ENCODE measurements around the gene NOX3.
"Not testable (repeated sequence)": the region's sequence is repeated elsewhere in the genome, so short reads cannot be mapped to it uniquely, and the experiment has no call there.

The NOX3 gene, protein sequence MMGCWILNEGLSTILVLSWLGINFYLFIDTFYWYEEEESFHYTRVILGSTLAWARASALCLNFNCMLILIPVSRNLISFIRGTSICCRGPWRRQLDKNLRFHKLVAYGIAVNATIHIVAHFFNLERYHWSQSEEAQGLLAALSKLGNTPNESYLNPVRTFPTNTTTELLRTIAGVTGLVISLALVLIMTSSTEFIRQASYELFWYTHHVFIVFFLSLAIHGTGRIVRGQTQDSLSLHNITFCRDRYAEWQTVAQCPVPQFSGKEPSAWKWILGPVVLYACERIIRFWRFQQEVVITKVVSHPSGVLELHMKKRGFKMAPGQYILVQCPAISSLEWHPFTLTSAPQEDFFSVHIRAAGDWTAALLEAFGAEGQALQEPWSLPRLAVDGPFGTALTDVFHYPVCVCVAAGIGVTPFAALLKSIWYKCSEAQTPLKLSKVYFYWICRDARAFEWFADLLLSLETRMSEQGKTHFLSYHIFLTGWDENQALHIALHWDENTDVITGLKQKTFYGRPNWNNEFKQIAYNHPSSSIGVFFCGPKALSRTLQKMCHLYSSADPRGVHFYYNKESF

DNA sequence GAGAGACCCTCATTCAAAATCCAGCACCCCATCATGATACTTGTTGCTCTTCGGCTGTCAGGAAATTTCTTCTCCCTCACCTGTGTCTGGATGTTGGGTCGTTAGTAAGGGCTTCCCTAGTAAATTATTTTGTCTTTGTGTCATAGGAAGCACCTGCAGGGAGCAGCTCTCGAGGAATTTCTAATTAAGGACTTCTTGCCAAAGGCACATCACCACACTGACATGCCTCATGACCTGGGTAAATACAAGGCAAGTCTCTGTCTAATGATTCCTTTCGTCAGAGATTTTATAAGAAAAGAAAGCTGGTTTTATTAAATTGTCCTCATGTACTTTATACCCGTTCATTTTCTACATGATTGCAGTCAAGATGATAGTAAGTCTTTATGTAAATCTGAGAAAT is at the start of gene NOX3:
TSS of gene NOX3 (minus strand) at position 74 of the 400 bp plus-strand sequence. CDS start at position 35, 39 bp downstream.
- DNase-seq (ENCODE audit: insufficient read length, low spot score) (no peak), FAIRE-seq (no peak)
- no peak for TF ChIP-seq POLR2A (IDR thresholded peaks at IDR 0.05; ENCODE audit: low read depth, low read length)

DNA sequence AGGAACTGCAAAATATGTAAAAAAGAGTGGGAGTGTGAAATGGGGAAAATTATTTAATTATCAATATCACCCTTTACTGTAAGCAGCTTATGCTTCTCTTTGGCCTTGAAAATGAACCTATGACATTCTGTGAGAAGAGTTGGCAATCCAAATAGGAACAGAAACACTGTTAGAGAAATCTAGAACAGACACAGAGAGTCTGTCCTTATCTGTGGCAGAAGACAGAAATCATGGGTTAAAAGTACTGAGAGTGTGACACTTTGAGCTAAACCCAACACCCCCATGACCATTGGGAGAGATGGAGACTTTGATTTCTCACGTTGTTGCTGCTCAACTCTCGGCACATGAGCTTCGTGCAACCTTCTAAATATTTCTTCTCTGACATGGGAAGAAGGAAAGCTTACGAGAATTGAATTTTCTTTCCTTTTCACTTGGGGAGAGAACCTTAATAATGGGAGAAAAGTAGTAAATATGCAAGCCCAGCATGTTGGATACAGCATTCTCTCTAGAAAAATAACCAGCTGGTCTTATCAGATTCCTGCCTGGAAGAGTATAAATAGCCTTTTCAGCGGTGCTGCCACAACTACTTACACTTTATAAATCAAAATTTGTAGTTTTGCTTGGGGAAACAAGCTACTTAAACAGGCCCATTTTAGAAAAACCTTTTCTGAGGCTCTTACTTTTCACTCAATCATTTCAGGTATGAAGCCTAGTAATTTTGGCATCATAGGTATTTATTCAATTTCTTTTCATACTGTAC is 49.4 kb upstream of the NOX3 start:
- FAIRE-seq (no peak), DNase-seq (ENCODE audit: insufficient read length, low spot score) (no peak)
- TF ChIP-seq POLR2A (IDR thresholded peaks at IDR 0.05; ENCODE audit: low read depth, low read length) = no peak

- DNase-seq (ENCODE audit: insufficient read length, low spot score) (no peak), FAIRE-seq (no peak)
- no peak for TF ChIP-seq POLR2A (IDR thresholded peaks at IDR 0.05; ENCODE audit: low read depth, low read length)
These were observed 46.8 kb upstream of the NOX3 start for GRCh38 chr6:155502393-155502792.

DNA sequence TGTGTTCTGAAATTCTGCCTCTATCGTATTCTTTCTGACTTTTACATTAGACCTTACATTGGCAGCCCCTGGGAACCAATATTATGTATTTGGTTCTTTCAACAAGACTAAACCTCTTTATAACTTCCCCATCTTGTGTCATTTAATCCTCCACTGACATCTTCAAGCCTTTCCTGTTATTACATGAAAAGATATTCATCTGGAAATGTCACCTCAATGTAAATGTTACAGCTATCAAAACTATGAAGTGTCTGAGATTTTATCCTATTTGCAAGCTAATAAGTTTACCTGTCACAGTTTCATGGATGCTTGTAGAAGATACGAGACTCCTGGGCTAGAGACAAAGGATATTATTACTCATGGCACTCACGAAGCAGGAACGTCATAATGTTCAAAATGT is 43.9 kb upstream of the NOX3 start:
- no peak for FAIRE-seq
- no peak for DNase-seq (ENCODE audit: insufficient read length, low spot score)
- no peak for TF ChIP-seq POLR2A (IDR thresholded peaks at IDR 0.05; ENCODE audit: low read depth, low read length)

GRCh38 chr6:155498370-155498769 is 42.7 kb upstream of the NOX3 start:
- TF ChIP-seq POLR2A (IDR thresholded peaks at IDR 0.05; ENCODE audit: low read depth, low read length) = no peak
- DNase-seq (ENCODE audit: insufficient read length, low spot score) (no peak), FAIRE-seq (no peak)

- no peak for TF ChIP-seq POLR2A (IDR thresholded peaks at IDR 0.05; ENCODE audit: low read depth, low read length)
- no peak for DNase-seq (ENCODE audit: insufficient read length, low spot score)
- no peak for FAIRE-seq
These were observed 41.6 kb upstream of the NOX3 start for GRCh38 chr6:155497273-155497672.

DNA sequence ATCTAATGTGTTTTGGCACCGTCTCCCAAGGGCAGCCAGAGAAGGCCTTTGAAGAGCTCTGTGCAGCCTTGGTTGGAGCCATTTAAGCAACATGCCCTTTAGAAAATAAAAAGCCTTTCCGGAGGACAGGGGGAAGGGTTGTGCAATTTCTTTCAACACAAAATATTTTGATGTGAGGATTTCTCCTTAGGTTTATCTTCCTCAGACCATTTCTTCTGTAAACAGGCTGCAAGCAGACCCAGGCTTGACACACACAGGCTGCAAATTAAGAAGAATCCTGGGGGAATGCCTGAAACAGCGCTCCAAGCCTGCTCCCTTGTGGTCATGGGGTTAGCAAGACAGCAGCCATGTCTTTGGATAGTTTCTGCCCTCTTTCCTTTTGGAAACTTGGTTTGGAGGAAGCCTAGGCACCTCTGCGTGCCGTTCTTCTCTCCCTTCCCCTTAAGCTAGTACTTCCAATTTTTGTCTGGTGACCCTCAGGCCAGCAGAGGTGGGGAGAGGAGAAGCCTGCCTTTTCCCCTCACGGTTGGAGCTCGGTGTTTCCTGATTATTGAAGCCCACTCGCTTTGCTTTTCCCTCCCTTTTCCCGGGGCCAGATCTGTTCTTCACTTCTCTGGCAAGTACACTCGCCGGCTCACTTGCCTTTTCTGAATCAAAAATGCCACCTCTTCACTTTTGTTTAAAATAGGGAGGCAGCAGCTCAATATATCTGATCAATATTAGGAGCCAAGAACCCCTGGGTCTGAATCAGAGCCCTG is 39.6 kb upstream of the NOX3 start:
- TF ChIP-seq POLR2A (IDR thresholded peaks at IDR 0.05; ENCODE audit: low read depth, low read length) = no peak
- FAIRE-seq (no peak), DNase-seq (ENCODE audit: insufficient read length, low spot score) (no peak)

GRCh38 chr6:155493694-155494143 is 38.1 kb upstream of the NOX3 start:
- TF ChIP-seq POLR2A (IDR thresholded peaks at IDR 0.05; ENCODE audit: low read depth, low read length) = no peak
- DNase-seq (ENCODE audit: insufficient read length, low spot score) = peak; percentile 39
- peak; percentile 93 for FAIRE-seq

GRCh38 chr6:155493026-155493693 is 37.5 kb upstream of the NOX3 start:
- no peak for TF ChIP-seq POLR2A (IDR thresholded peaks at IDR 0.05; ENCODE audit: low read depth, low read length)
- FAIRE-seq (no peak), DNase-seq (ENCODE audit: insufficient read length, low spot score) (no peak)

GRCh38 chr6:155492061-155492735 is 36.6 kb upstream of the NOX3 start:
- no peak for DNase-seq (ENCODE audit: insufficient read length, low spot score)
- no peak for FAIRE-seq
- no peak for TF ChIP-seq POLR2A (IDR thresholded peaks at IDR 0.05; ENCODE audit: low read depth, low read length)

GRCh38 chr6:155491421-155491820 is 35.8 kb upstream of the NOX3 start:
- no peak for DNase-seq (ENCODE audit: insufficient read length, low spot score)
- FAIRE-seq = no peak
- TF ChIP-seq POLR2A (IDR thresholded peaks at IDR 0.05; ENCODE audit: low read depth, low read length) = no peak

GRCh38 chr6:155488197-155488596 is 32.6 kb upstream of the NOX3 start:
- DNase-seq (ENCODE audit: insufficient read length, low spot score); FAIRE-seq: not testable (repeated sequence)
